NCI-H2227 (cell line): Measurements from ENCODE around the gene TMEM11.
A peak's percentile ranks its signal among the peaks of the same experiment; 100 is the strongest.

Experiments
- DNase-seq: peaks from one replicate; lab custom pipeline; 2025; ENCODE audit not compliant: unreplicated experiment; lab: John Stamatoyannopoulos, UW

TMEM11 gene

GRCh38 chr17:21214015-21214776, at the start of gene TMEM11:
TMEM11 (minus strand) TSS chr17:21214161; CDS start chr17:21214152, 9 bp downstream.
- DNase-seq: peak; percentile 94

- DNase-seq: no peak
These were observed 49.4 kb upstream of the TMEM11 start for GRCh38 chr17:21263376-21263775.

GRCh38 chr17:21262259-21262993, 48.5 kb upstream of the TMEM11 start:
- no peak for DNase-seq

- no peak for DNase-seq
These were observed 44.6 kb upstream of the TMEM11 start for GRCh38 chr17:21258593-21258992.

GRCh38 chr17:21253646-21254441, 39.9 kb upstream of the TMEM11 start:
- DNase-seq: no peak

- DNase-seq: peak; percentile 78
These were observed 39.1 kb upstream of the TMEM11 start, which contains the start of gene NATD1 for GRCh38 chr17:21252796-21253645. NATD1 (minus strand) TSS chr17:21253410; CDS start chr17:21253264, 146 bp downstream.

- no peak for DNase-seq
These were observed 38.4 kb upstream of the TMEM11 start for GRCh38 chr17:21252289-21252795.

- DNase-seq: no peak
These were observed 37.5 kb upstream of the TMEM11 start for GRCh38 chr17:21251337-21252010.

GRCh38 chr17:21250854-21251253, 36.9 kb upstream of the TMEM11 start:
- no peak for DNase-seq

- no peak for DNase-seq
These were observed 36.2 kb upstream of the TMEM11 start for GRCh38 chr17:21249920-21250703.

- no peak for DNase-seq
These were observed 35.3 kb upstream of the TMEM11 start for GRCh38 chr17:21249086-21249795.

- DNase-seq: no peak
These were observed 34.5 kb upstream of the TMEM11 start for GRCh38 chr17:21248500-21248899.

- no peak for DNase-seq
These were observed 33.7 kb upstream of the TMEM11 start for GRCh38 chr17:21247552-21248258.

GRCh38 chr17:21246698-21247097, 32.7 kb upstream of the TMEM11 start:
- no peak for DNase-seq

GRCh38 chr17:21245639-21246084, 31.7 kb upstream of the TMEM11 start:
- DNase-seq: no peak

- no peak for DNase-seq
These were observed 29.7 kb upstream of the TMEM11 start for GRCh38 chr17:21243516-21244303.
